ENCODE data around the gene ABCA7.
A peak's percentile ranks its signal among the peaks of the same experiment; 100 is the strongest.

Gene ABCA7

DNA sequence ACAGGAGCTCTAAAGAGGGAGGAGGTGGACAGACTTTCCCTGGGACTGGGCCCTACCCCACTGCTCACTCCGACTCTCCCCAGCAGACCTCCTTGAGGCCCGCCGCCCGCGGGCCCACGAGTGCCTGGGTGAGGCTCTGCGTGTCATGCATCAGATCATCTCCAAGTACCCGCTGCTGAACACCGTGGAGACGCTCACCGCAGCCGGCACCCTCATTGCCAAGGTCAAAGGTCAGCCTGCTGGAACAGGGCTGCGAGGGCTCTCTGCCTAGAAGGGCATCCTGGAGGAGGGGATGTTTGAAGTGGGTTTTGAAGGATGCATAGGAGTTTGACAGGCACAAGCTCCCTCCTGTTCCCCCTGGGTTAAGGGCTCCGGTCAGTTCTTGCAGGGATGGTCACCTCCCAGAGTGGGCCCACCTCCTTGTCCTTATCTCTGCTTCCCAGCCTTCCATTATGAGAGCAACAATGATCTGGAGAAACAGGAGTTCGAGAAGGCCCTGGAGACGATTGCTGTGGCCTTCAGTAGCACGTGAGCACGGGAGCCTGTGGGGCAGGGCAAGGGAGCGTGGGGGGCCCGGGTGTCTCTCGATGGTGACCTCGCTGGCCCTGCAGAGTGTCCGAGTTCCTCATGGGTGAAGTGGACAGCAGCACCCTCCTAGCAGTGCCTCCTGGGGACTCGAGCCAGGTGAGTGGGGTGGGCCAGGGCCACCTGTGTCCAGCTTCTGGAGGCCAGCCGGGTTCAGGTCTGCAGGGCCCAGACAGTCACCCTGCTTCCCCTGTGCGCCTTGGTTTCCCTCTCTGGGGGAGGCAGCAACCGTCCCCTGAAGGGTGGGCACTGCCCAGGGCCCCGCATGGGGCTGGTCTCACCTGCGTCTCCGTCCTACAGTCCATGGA lies 33.4 kb downstream of the ABCA7 start:
- H3K9me3 ChIP-seq (ENCODE audit: insufficient read depth, low read length), result no peaks in the 10 kb centered on the region
- H3K27me3 ChIP-seq (ENCODE audit: low read depth, low read length), result no peaks in the 10 kb centered on the region
- no peak overlapping the region for H3K4me3 ChIP-seq (ENCODE audit: low read length)
- peaks cover 21% of the 10 kb centered on the region for H3K79me2 ChIP-seq (ENCODE audit: low read length)
- H2AFZ ChIP-seq (ENCODE audit: low read depth, low read length), result no peak overlapping the region
- no peak overlapping the region for H3K4me2 ChIP-seq (ENCODE audit: low read length)
- TF ChIP-seq EZH2phosphoT487 (IDR thresholded peaks at IDR 0.05; ENCODE audit: low read depth), result no peak
- TF ChIP-seq, protein P1, sequence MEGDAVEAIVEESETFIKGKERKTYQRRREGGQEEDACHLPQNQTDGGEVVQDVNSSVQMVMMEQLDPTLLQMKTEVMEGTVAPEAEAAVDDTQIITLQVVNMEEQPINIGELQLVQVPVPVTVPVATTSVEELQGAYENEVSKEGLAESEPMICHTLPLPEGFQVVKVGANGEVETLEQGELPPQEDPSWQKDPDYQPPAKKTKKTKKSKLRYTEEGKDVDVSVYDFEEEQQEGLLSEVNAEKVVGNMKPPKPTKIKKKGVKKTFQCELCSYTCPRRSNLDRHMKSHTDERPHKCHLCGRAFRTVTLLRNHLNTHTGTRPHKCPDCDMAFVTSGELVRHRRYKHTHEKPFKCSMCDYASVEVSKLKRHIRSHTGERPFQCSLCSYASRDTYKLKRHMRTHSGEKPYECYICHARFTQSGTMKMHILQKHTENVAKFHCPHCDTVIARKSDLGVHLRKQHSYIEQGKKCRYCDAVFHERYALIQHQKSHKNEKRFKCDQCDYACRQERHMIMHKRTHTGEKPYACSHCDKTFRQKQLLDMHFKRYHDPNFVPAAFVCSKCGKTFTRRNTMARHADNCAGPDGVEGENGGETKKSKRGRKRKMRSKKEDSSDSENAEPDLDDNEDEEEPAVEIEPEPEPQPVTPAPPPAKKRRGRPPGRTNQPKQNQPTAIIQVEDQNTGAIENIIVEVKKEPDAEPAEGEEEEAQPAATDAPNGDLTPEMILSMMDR (IDR thresholded peaks at IDR 0.05; ENCODE audit: low read depth, low read length), result no peak
- no peak overlapping the region for H3K9ac ChIP-seq (ENCODE audit: low read length)
- peaks cover 32% of the 10 kb centered on the region for H3K36me3 ChIP-seq (replicated peaks; ENCODE audit: low read depth, low read length)
- H3K4me1 ChIP-seq (ENCODE audit: low read length), result peaks cover 49% of the 10 kb centered on the region
- H3K27ac ChIP-seq (ENCODE audit: low read length), result no peak overlapping the region
- H4K20me1 ChIP-seq (ENCODE audit: insufficient read depth, low read length), result no peaks in the 10 kb centered on the region

DNA sequence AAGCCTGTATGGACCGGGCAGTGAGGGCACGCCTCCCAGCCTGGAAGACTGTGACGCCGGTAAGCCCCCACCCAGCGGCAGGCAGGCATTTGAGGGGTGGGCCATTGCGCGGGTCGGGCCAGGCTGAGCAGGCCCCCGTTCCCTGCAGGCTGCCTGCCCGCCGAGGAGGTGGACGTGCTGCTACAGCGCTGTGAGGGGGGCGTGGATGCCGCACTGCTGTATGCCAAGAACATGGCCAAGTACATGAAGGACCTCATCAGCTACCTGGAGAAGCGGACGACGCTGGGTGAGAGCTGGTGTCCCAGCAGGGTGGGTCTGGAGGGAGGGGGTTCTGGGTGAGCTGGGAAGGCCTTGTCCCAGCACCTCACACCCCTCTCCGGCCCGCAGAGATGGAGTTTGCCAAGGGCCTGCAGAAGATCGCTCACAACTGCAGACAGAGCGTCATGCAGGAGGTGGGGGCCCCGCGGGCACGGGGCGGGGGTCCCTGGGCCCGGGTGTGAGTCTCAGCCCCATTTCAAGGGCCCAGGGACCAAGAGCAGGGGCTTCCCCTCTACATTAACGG lies 34.1 kb downstream of the ABCA7 start:
- H3K27ac ChIP-seq (ENCODE audit: low read length), result no peak overlapping the region

DNA sequence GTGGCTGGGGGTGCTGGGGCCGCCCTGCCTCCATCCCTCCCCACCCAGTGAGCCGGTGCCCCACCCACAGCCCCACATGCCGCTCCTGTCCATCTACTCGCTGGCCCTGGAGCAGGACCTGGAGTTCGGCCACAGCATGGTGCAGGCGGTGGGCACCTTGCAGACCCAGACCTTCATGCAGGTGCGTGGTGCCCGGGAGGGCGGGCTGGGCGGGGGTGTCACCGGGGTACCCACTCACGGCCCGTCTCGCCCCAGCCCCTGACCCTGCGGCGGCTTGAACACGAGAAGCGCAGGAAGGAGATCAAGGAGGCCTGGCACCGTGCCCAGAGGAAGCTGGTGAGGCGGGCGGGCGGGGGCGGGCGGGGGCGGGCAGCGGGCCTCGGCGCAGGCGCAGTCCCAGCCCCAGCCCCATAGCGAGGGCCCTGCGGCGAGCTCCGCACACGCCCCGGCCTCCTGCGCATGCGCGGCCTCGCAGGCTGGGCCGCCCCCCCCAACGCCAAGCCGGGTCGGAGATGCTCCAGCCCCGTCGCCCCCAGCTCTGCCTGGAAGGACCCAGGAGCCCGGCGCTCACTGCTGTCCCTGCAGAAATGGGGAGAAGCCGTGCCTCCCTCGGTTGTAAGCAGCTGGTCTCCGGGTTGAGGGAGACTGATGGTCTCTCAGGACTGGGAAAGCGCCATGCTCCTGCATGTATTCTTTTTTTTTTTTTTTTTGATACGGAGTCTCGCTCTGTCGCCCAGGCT lies 34.8 kb downstream of the ABCA7 start:
- Histone ChIP-seq H2AFZ (ENCODE audit: low read depth, low read length) (no peak overlapping the region), H3K4me2 (ENCODE audit: low read length) (peak overlapping the region; percentile 90), H3K79me2 (ENCODE audit: low read length) (peaks cover 7% of the 10 kb centered on the region; the same call in 1 of the 2 replicates), H3K27ac (ENCODE audit: low read length) (no peak overlapping the region), H3K4me1 (ENCODE audit: low read length) (peaks cover 35% of the 10 kb centered on the region), H3K9ac (ENCODE audit: low read length) (peak overlapping the region; percentile 46), H3K4me3 (ENCODE audit: low read length) (peak overlapping the region; percentile 70), H3K36me3 (replicated peaks; ENCODE audit: low read depth, low read length) (peaks cover 27% of the 10 kb centered on the region), H4K20me1 (ENCODE audit: insufficient read depth, low read length) (no peaks in the 10 kb centered on the region), H3K27me3 (ENCODE audit: low read depth, low read length) (no peaks in the 10 kb centered on the region), H3K9me3 (ENCODE audit: insufficient read depth, low read length) (no peaks in the 10 kb centered on the region)
- TF ChIP-seq, protein P1 (IDR thresholded peaks at IDR 0.05; ENCODE audit: low read depth, low read length), result no peak
- no peak for TF ChIP-seq EZH2phosphoT487 (IDR thresholded peaks at IDR 0.05; ENCODE audit: low read depth)

More for the DNA sequence above, 34.1 kb downstream of the ABCA7 start:
- Histone ChIP-seq H3K4me2 (ENCODE audit: low read length) (peak overlapping the region; percentile 75), H3K27me3 (ENCODE audit: low read depth, low read length) (no peaks in the 10 kb centered on the region), H2AFZ (ENCODE audit: low read depth, low read length) (no peak overlapping the region), H3K36me3 (replicated peaks; ENCODE audit: low read depth, low read length) (peaks cover 28% of the 10 kb centered on the region), H3K9ac (ENCODE audit: low read length) (peak overlapping the region; percentile 46), H3K4me3 (ENCODE audit: low read length) (peak overlapping the region; percentile 70), H4K20me1 (ENCODE audit: insufficient read depth, low read length) (no peaks in the 10 kb centered on the region), H3K9me3 (ENCODE audit: insufficient read depth, low read length) (no peaks in the 10 kb centered on the region), H3K79me2 (ENCODE audit: low read length) (peaks cover 13% of the 10 kb centered on the region), H3K4me1 (ENCODE audit: low read length) (peaks cover 42% of the 10 kb centered on the region)
- TF ChIP-seq, protein P1 (IDR thresholded peaks at IDR 0.05; ENCODE audit: low read depth, low read length), result no peak
- no peak for TF ChIP-seq EZH2phosphoT487 (IDR thresholded peaks at IDR 0.05; ENCODE audit: low read depth)

DNA sequence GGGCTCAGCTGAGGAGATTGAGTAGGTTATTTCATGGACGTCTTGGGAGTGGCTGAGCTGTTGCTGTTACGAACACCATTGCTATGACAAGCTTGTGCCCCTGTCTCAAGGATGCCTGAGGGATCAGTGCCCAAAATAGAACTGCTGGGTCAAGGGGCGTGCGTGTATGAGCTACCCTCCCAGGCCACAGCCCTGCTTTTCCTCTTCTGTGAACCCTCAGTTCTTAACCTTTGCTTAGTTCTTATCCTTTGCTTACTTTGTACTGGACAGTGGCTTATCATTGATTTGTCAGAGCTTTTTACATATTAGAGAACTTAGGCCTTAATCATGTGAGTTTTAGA lies 36.1 kb downstream of the ABCA7 start:
- Histone ChIP-seq H2AFZ (ENCODE audit: low read depth, low read length) (no peak overlapping the region), H3K4me3 (ENCODE audit: low read length) (no peak overlapping the region), H3K27ac (ENCODE audit: low read length) (no peak overlapping the region), H3K9me3 (ENCODE audit: insufficient read depth, low read length) (no peaks in the 10 kb centered on the region), H3K4me1 (ENCODE audit: low read length) (peaks cover 35% of the 10 kb centered on the region), H3K4me2 (ENCODE audit: low read length) (no peak overlapping the region), H3K36me3 (replicated peaks; ENCODE audit: low read depth, low read length) (peaks cover 35% of the 10 kb centered on the region), H3K9ac (ENCODE audit: low read length) (no peak overlapping the region), H3K79me2 (ENCODE audit: low read length) (peaks cover 1% of the 10 kb centered on the region; the same call in 1 of the 2 replicates), H4K20me1 (ENCODE audit: insufficient read depth, low read length) (no peaks in the 10 kb centered on the region; the same call in 1 of the 2 replicates), H3K27me3 (ENCODE audit: low read depth, low read length) (no peaks in the 10 kb centered on the region)
- TF ChIP-seq, protein P1 (IDR thresholded peaks at IDR 0.05; ENCODE audit: low read depth, low read length), result no peak
- TF ChIP-seq EZH2phosphoT487 (IDR thresholded peaks at IDR 0.05; ENCODE audit: low read depth), result no peak

Data from OCI-LY3 (cell line).